CD4-positive, CD25-positive, alpha-beta regulatory T cell (primary cell): ENCODE measurements around the gene IRAK4. TPM values are rescaled to one million over a fixed set of nuclear protein-coding genes. Genes with fewer than 3 reads are reported as not detected.
A peak's percentile ranks its signal among the peaks of the same experiment; 100 is the strongest.

ENCODE experiments used
- ATAC-seq, 2 donors: fragments of 150-1000 bp; cut with Tn5 transposase; one replicate each; pipeline ENCODE4 v1.10.0; 2021; ENCODE audit warnings: low read depth in 2 of 2, moderate number of reproducible peaks in 2 of 2, moderate library complexity in 1 of 2
- DNase-seq, 3 donors: peaks; one replicate each; pipeline versions ENCODE4 v3.0.0 to v3.0.0-alpha.2; 2012 to 2022; ENCODE audit warnings: mixed read lengths in 1 of 3
- H3K27ac ChIP-seq: one replicate; pipeline ENCODE4 v1.7.0; 2013; ENCODE audit warnings: mild to moderate bottlenecking, low read length; ENCODE audit not compliant: insufficient read depth, poor library complexity, severe bottlenecking
- H3K27me3 ChIP-seq: one replicate; pipeline ENCODE4 v1.7.0; 2013; ENCODE audit warnings: low read length; ENCODE audit not compliant: control insufficient read depth, insufficient read depth
- H3K36me3 ChIP-seq: one replicate; pipeline ENCODE4 v1.7.0; 2013; ENCODE audit warnings: mild to moderate bottlenecking, low read length, moderate library complexity; ENCODE audit not compliant: control insufficient read depth, insufficient read depth
- H3K4me1 ChIP-seq: 2 replicates; pipeline ENCODE4 v1.7.0; 2013; ENCODE audit warnings: mild to moderate bottlenecking, low read length; ENCODE audit not compliant: insufficient read depth, control insufficient read depth, poor library complexity, severe bottlenecking
- H3K4me3 ChIP-seq: one replicate; pipeline ENCODE4 v1.7.0; 2013; ENCODE audit warnings: low read depth, mild to moderate bottlenecking, low read length, moderate library complexity
- H3K9me3 ChIP-seq, 2 experiments: 1 replicate in 1 of 2; 2 replicates in 1 of 2; pipeline ENCODE4 v1.7.0; 2013; ENCODE audit warnings: low read length in 2 of 2, mild to moderate bottlenecking in 1 of 2, moderate library complexity in 1 of 2; ENCODE audit not compliant: control insufficient read depth in 2 of 2
- H3K27ac Mint-ChIP-seq, 3 donors: one replicate each; pipeline ENCODE4 v1.8.0; 2020 to 2022; ENCODE audit warnings: mild to moderate bottlenecking in 3 of 3, mixed read lengths in 3 of 3, moderate library complexity in 2 of 3
- H3K27me3 Mint-ChIP-seq: one replicate; pipeline ENCODE4 v1.8.0; 2022; ENCODE audit warnings: mild to moderate bottlenecking, mixed read lengths
- H3K36me3 Mint-ChIP-seq: one replicate; pipeline ENCODE4 v1.8.0; 2020; ENCODE audit warnings: mixed read lengths
- H3K4me1 Mint-ChIP-seq, 4 donors: one replicate each; pipeline ENCODE4 v1.8.0; 2020 to 2022; ENCODE audit warnings: mixed read lengths in 4 of 4, mild to moderate bottlenecking in 1 of 4
- H3K4me3 Mint-ChIP-seq, 4 donors: one replicate each; pipeline ENCODE4 v1.8.0; 2020 to 2022; ENCODE audit warnings: mild to moderate bottlenecking in 4 of 4, mixed read lengths in 4 of 4, moderate library complexity in 3 of 4
- H3K9me3 Mint-ChIP-seq, 7 donors: one replicate each; pipeline ENCODE4 v1.8.0; 2020 to 2022; ENCODE audit warnings: mixed read lengths in 7 of 7, mild to moderate bottlenecking in 3 of 7, moderate library complexity in 2 of 7
- polyA plus RNA-seq, 4 donors: library from polyadenylated mRNA; unstranded; fragments of 300-500 nt; fragmentation: Illumina TruSeq; gene quantifications; one replicate each; pipeline ENCODE4 v1.2.3, GENCODE V29; 2021
- total RNA-seq: library from RNA; stranded (reverse); gene quantifications from one replicate; pipeline ENCODE4 v1.2.3, GENCODE V29; 2022

Gene IRAK4
- total and polyA plus RNA-seq, 5 donors from 2014 or later: 25.6 to 56.7 (median 33.5) TPM

GRCh38 chr12:43805860-43806736, 47.3 kb downstream of the IRAK4 start, which contains the start of gene TWF1:
Gene TWF1, minus strand, starts transcription at chr12:43806317. Its CDS starts 72 bp downstream, at chr12:43806245.
- H3K4me1 ChIP-seq: peaks cover 31% of the 10 kb centered on the region
- H3K27me3 ChIP-seq: no peaks in the 10 kb centered on the region
- peaks cover 14% of the 10 kb centered on the region for H3K36me3 ChIP-seq
- H3K27ac ChIP-seq: peak within 1 kb of the TSS; percentile 93
- Mint-ChIP-seq H3K9me3 (peaks cover 0 to 2% (median 0%) of the 10 kb centered on the region in 7 donors), H3K27me3 (peaks cover 11% of the 10 kb centered on the region), H3K4me3 (peak within 1 kb of the TSS; percentile 99 to 100 (median 100)), H3K36me3 (peaks cover 6% of the 10 kb centered on the region), H3K4me1 (peaks cover 23 to 42% (median 36%) of the 10 kb centered on the region in 4 donors), H3K27ac (peak within 1 kb of the TSS; percentile 99 to 100 (median 100))
- H3K9me3 ChIP-seq: no peaks in the 10 kb centered on the region
- DNase-seq (peak; percentile 79 to 90 (median 89)), ATAC-seq (peak; percentile 92 to 95)
- peak within 1 kb of the TSS; percentile 96 for H3K4me3 ChIP-seq

- H3K36me3 Mint-ChIP-seq: peaks cover 4% of the 10 kb centered on the region
- peak overlapping the region; percentile 96 for H3K4me3 ChIP-seq
- DNase-seq (no peak), ATAC-seq (no peak)
- peaks cover 0 to 2% (median 0%) of the 10 kb centered on the region in 7 donors for H3K9me3 Mint-ChIP-seq
- peak overlapping the region; percentile 99 to 100 (median 100) for H3K27ac Mint-ChIP-seq
- peaks cover 31% of the 10 kb centered on the region for H3K4me1 ChIP-seq
- no peaks in the 10 kb centered on the region for H3K9me3 ChIP-seq
- H3K27ac ChIP-seq: peak overlapping the region; percentile 93
- peaks cover 15% of the 10 kb centered on the region for H3K27me3 Mint-ChIP-seq
- peak overlapping the region; percentile 99 to 100 (median 100) for H3K4me3 Mint-ChIP-seq
- peaks cover 23 to 44% (median 35%) of the 10 kb centered on the region in 4 donors for H3K4me1 Mint-ChIP-seq
- no peaks in the 10 kb centered on the region for H3K27me3 ChIP-seq
- H3K36me3 ChIP-seq: peaks cover 9% of the 10 kb centered on the region
Observed at GRCh38 chr12:43806737-43807072, 48.0 kb downstream of the IRAK4 start.

GRCh38 chr12:43807386-43807785, 48.6 kb downstream of the IRAK4 start:
- Histone ChIP-seq H3K4me1 (peaks cover 28% of the 10 kb centered on the region), H3K27ac (peak overlapping the region; percentile 93), H3K9me3 (no peaks in the 10 kb centered on the region), H3K36me3 (peaks cover 5% of the 10 kb centered on the region), H3K4me3 (no peak overlapping the region), H3K27me3 (no peaks in the 10 kb centered on the region)
- no peak for ATAC-seq
- DNase-seq: peak in 1 of 3 donors; percentile 6
- peaks cover 4% of the 10 kb centered on the region for H3K36me3 Mint-ChIP-seq
- H3K4me3 Mint-ChIP-seq: peak overlapping the region in 3 of 4 donors; percentile 99 to 100 (median 100)
- H3K4me1 Mint-ChIP-seq: peaks cover 23 to 40% (median 31%) of the 10 kb centered on the region in 4 donors
- peaks cover 15% of the 10 kb centered on the region for H3K27me3 Mint-ChIP-seq
- peak overlapping the region in 2 of 3 donors; percentile 99 to 100 for H3K27ac Mint-ChIP-seq
- peaks cover 0 to 2% (median 0%) of the 10 kb centered on the region in 7 donors for H3K9me3 Mint-ChIP-seq

- ATAC-seq (no peak), DNase-seq (no peak)
- Histone ChIP-seq H3K27me3 (peaks cover 4% of the 10 kb centered on the region), H3K27ac (no peak overlapping the region), H3K36me3 (no peaks in the 10 kb centered on the region), H3K4me3 (no peak overlapping the region), H3K9me3 (no peaks in the 10 kb centered on the region), H3K4me1 (no peaks in the 10 kb centered on the region)
- H3K4me1 Mint-ChIP-seq: peaks cover 0 to 10% (median 4%) of the 10 kb centered on the region in 4 donors
- no peak overlapping the region for H3K27ac Mint-ChIP-seq
- H3K36me3 Mint-ChIP-seq: no peaks in the 10 kb centered on the region
- H3K9me3 Mint-ChIP-seq: no peaks in the 10 kb centered on the region
- H3K4me3 Mint-ChIP-seq: no peak overlapping the region
- peaks cover 16% of the 10 kb centered on the region for H3K27me3 Mint-ChIP-seq
Observed at GRCh38 chr12:43812057-43812456, 53.3 kb downstream of the IRAK4 start.

- H3K27ac Mint-ChIP-seq: no peak overlapping the region
Observed at GRCh38 chr12:43812926-43813325, 54.2 kb downstream of the IRAK4 start.

GRCh38 chr12:43815416-43815815, 56.7 kb downstream of the IRAK4 start:
- peaks cover 29% of the 10 kb centered on the region for H3K27me3 Mint-ChIP-seq
- no peak for ATAC-seq
- H3K36me3 Mint-ChIP-seq: no peaks in the 10 kb centered on the region
- H3K4me3 Mint-ChIP-seq: no peak overlapping the region
- Histone ChIP-seq H3K9me3 (no peaks in the 10 kb centered on the region), H3K4me3 (no peak overlapping the region), H3K36me3 (no peaks in the 10 kb centered on the region), H3K27me3 (peaks cover 4% of the 10 kb centered on the region), H3K4me1 (no peaks in the 10 kb centered on the region), H3K27ac (no peak overlapping the region)
- H3K27ac Mint-ChIP-seq: no peak overlapping the region
- H3K4me1 Mint-ChIP-seq: peaks cover 0 to 6% (median 0%) of the 10 kb centered on the region in 4 donors
- peaks cover 0 to 4% (median 0%) of the 10 kb centered on the region in 7 donors for H3K9me3 Mint-ChIP-seq
- DNase-seq: no peak

More at GRCh38 chr12:43812926-43813325, 54.2 kb downstream of the IRAK4 start:
- H3K27me3 Mint-ChIP-seq: peaks cover 20% of the 10 kb centered on the region
- no peaks in the 10 kb centered on the region for H3K9me3 Mint-ChIP-seq
- H3K9me3 ChIP-seq: no peaks in the 10 kb centered on the region
- H3K36me3 ChIP-seq: no peaks in the 10 kb centered on the region
- no peaks in the 10 kb centered on the region for H3K36me3 Mint-ChIP-seq
- peaks cover 4% of the 10 kb centered on the region for H3K27me3 ChIP-seq
- ATAC-seq: no peak
- H3K4me3 ChIP-seq: no peak overlapping the region
- no peak overlapping the region for H3K27ac ChIP-seq
- no peaks in the 10 kb centered on the region for H3K4me1 ChIP-seq
- no peak for DNase-seq
- peaks cover 0 to 6% (median 0%) of the 10 kb centered on the region in 4 donors for H3K4me1 Mint-ChIP-seq
- H3K4me3 Mint-ChIP-seq: no peak overlapping the region

GRCh38 chr12:43816168-43816567, 57.4 kb downstream of the IRAK4 start:
- no peaks in the 10 kb centered on the region for H3K9me3 ChIP-seq
- ATAC-seq (no peak), DNase-seq (no peak)
- Mint-ChIP-seq H3K4me3 (no peak overlapping the region), H3K36me3 (no peaks in the 10 kb centered on the region), H3K27me3 (peaks cover 27% of the 10 kb centered on the region), H3K9me3 (peaks cover 0 to 4% (median 0%) of the 10 kb centered on the region in 7 donors), H3K4me1 (peaks cover 0 to 3% (median 0%) of the 10 kb centered on the region in 4 donors), H3K27ac (peak overlapping the region in 1 of 3 donors; percentile 34)
- H3K27ac ChIP-seq: no peak overlapping the region
- peaks cover 4% of the 10 kb centered on the region for H3K27me3 ChIP-seq
- H3K4me3 ChIP-seq: no peak overlapping the region
- H3K36me3 ChIP-seq: no peaks in the 10 kb centered on the region
- no peaks in the 10 kb centered on the region for H3K4me1 ChIP-seq
